ENCODE results near the gene MTMR2. TPM values are rescaled to one million over a fixed set of nuclear protein-coding genes. Genes with fewer than 3 reads are reported as not detected.
"Not testable (repeated sequence)": the region's sequence is repeated elsewhere in the genome, so short reads cannot be mapped to it uniquely, and the experiment has no call there.

The MTMR2 gene
- total RNA-seq, 2 donors from 2014 or later = 32.8 to 37.7 TPM

DNA sequence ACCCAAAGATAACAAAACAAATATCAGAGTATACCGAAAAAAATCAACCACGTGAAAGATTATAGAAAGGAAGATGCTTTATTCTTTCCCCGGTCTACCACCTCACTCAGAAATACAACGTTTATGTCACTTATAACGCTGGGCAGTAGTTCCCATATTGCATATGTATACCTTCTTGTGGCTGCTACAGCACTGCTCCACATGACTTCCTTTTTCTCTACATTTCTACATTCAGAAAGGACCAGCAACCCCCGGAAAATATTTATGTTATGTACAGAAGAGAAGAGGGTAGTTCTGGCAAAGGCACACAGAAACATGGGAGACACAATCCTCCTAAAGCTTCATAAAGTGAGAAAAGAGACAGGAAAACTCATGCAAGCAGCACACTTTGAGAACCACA lies 56.8 kb downstream of the MTMR2 start:
- intact Hi-C loops (cut with DNase I) = no loop called here
- 86% methylated on average over 6 of the region's 6 CpGs for WGBS
- TF ChIP-seq, protein P1, sequence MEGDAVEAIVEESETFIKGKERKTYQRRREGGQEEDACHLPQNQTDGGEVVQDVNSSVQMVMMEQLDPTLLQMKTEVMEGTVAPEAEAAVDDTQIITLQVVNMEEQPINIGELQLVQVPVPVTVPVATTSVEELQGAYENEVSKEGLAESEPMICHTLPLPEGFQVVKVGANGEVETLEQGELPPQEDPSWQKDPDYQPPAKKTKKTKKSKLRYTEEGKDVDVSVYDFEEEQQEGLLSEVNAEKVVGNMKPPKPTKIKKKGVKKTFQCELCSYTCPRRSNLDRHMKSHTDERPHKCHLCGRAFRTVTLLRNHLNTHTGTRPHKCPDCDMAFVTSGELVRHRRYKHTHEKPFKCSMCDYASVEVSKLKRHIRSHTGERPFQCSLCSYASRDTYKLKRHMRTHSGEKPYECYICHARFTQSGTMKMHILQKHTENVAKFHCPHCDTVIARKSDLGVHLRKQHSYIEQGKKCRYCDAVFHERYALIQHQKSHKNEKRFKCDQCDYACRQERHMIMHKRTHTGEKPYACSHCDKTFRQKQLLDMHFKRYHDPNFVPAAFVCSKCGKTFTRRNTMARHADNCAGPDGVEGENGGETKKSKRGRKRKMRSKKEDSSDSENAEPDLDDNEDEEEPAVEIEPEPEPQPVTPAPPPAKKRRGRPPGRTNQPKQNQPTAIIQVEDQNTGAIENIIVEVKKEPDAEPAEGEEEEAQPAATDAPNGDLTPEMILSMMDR (IDR thresholded peaks at IDR 0.05) = no peak
- TF ChIP-seq POLR2AphosphoS5 (IDR thresholded peaks at IDR 0.05) = no peak
- no peak for TF ChIP-seq POLR2A (IDR thresholded peaks at IDR 0.05)

GRCh38 chr11:95863486-95864140 lies 60.3 kb downstream of the MTMR2 start:
- intact Hi-C loops (cut with DNase I) = no loop called here
- 97% methylated on average over 2 of the region's 2 CpGs for WGBS
- H3K9me3 ChIP-seq = no peaks in the 10 kb centered on the region
- no peaks in the 10 kb centered on the region for H3K4me1 ChIP-seq (replicated peaks)
- TF ChIP-seq POLR2A (IDR thresholded peaks at IDR 0.05) = no peak
- TF ChIP-seq, protein P1 (IDR thresholded peaks at IDR 0.05) = no peak
- no peak for TF ChIP-seq POLR2AphosphoS5 (IDR thresholded peaks at IDR 0.05)
- no peak overlapping the region for H3K4me3 ChIP-seq
- H3K36me3 ChIP-seq = no peaks in the 10 kb centered on the region
- DNase-seq (ENCODE audit: low spot score) = no peak
- H3K27me3 ChIP-seq (replicated peaks; ENCODE audit: insufficient read depth) = no peaks in the 10 kb centered on the region
- H3K27ac ChIP-seq = no peak overlapping the region

More for the DNA sequence above, 56.8 kb downstream of the MTMR2 start:
- H3K4me1 ChIP-seq (replicated peaks) = no peaks in the 10 kb centered on the region
- no peak for DNase-seq (ENCODE audit: low spot score)
- no peaks in the 10 kb centered on the region for H3K27me3 ChIP-seq (replicated peaks; ENCODE audit: insufficient read depth)
- no peaks in the 10 kb centered on the region for H3K36me3 ChIP-seq
- no peak overlapping the region for H3K4me3 ChIP-seq
- H3K9me3 ChIP-seq = no peaks in the 10 kb centered on the region
- H3K27ac ChIP-seq = no peak overlapping the region

DNA sequence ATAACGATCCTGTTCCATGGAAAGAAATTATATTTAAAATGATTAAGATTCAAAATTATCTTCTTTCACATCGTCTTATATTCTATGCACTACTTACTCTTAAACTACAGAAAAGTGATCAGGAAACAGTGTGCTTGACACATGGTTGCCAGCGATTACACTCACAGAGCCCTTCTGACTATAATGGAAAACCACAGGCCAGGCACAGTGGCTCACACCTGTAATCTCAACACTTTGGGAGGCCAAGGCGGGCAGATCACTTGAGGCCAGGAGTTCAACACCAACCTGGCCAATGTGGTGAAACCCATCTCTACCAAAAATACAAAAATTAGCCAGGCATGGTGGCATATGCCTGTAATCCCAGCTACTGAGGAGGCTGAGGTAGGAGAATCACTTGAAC lies 63.9 kb downstream of the MTMR2 start:
- H3K4me1 ChIP-seq (replicated peaks); H3K27ac ChIP-seq; DNase-seq (ENCODE audit: low spot score); H3K36me3 ChIP-seq; H3K27me3 ChIP-seq (replicated peaks; ENCODE audit: insufficient read depth); H3K9me3 ChIP-seq; intact Hi-C loops (cut with DNase I); H3K4me3 ChIP-seq: not testable (repeated sequence)
- 95% methylated on average over 4 of the region's 4 CpGs for WGBS

GRCh38 chr11:95854362-95854761 lies 69.5 kb downstream of the MTMR2 start:
- not testable (repeated sequence) for H3K9me3 ChIP-seq; H3K4me3 ChIP-seq; DNase-seq (ENCODE audit: low spot score); H3K27me3 ChIP-seq (replicated peaks; ENCODE audit: insufficient read depth); H3K27ac ChIP-seq; H3K4me1 ChIP-seq (replicated peaks); H3K36me3 ChIP-seq
- intact Hi-C loops (cut with DNase I) = loop anchor here (10.0 kb wide), 1 partner anchor 160 kb away; no protein-coding TSS in a partner anchor
- whole genome bisulfite sequencing = 89% methylated on average over 5 of the region's 5 CpGs

DNA sequence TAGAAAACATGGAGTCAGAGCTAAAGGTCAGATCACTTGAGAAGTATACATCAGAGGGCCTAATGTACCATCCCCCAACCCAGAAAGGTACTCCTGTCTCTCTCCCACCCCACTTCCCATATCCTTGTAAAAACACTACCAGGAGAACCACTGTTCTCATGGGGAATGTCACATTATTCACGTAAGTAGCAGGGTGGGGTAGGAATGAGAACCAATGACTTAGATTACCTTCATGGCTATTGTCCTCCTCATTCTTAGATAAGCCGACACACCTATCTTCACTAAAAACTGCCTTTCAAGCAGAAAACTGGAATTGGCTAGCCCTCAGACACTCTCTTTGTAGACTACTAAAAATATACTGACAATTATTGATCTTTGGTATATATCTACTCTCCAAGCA lies 70.0 kb downstream of the MTMR2 start:
- TF ChIP-seq POLR2A (IDR thresholded peaks at IDR 0.05) = no peak
- no peak for TF ChIP-seq POLR2AphosphoS5 (IDR thresholded peaks at IDR 0.05)
- TF ChIP-seq, protein P1 (IDR thresholded peaks at IDR 0.05) = no peak
- H3K4me1 ChIP-seq (replicated peaks) = no peaks in the 10 kb centered on the region
- intact Hi-C loops (cut with DNase I) = loop anchor here (10.0 kb wide), 1 partner anchor 161 kb away; no protein-coding TSS in a partner anchor
- no peaks in the 10 kb centered on the region for H3K9me3 ChIP-seq
- H3K27me3 ChIP-seq (replicated peaks; ENCODE audit: insufficient read depth) = no peaks in the 10 kb centered on the region
- H3K27ac ChIP-seq = no peak overlapping the region
- 87% methylated on average over 2 of the region's 2 CpGs for WGBS
- H3K36me3 ChIP-seq = no peaks in the 10 kb centered on the region
- no peak overlapping the region for H3K4me3 ChIP-seq
- DNase-seq (ENCODE audit: low spot score) = no peak

GRCh38 chr11:95853138-95853537 lies 70.8 kb downstream of the MTMR2 start:
- no peaks in the 10 kb centered on the region for H3K27me3 ChIP-seq (replicated peaks; ENCODE audit: insufficient read depth)
- H3K4me3 ChIP-seq = no peak overlapping the region
- no peak overlapping the region for H3K27ac ChIP-seq
- intact Hi-C loops (cut with DNase I) = loop anchor here (10.0 kb wide), 1 partner anchor 162 kb away; no protein-coding TSS in a partner anchor
- no peak for DNase-seq (ENCODE audit: low spot score)
- no peaks in the 10 kb centered on the region for H3K9me3 ChIP-seq
- no peaks in the 10 kb centered on the region for H3K36me3 ChIP-seq
- TF ChIP-seq, protein P1 (IDR thresholded peaks at IDR 0.05) = no peak
- TF ChIP-seq POLR2A (IDR thresholded peaks at IDR 0.05) (no peak), POLR2AphosphoS5 (IDR thresholded peaks at IDR 0.05) (no peak)
- no peaks in the 10 kb centered on the region for H3K4me1 ChIP-seq (replicated peaks)

All from prostate gland (tissue), 2 donors.